Measurements from ENCODE around the gene C1S.
"Not testable (repeated sequence)": the region's sequence is repeated elsewhere in the genome, so short reads cannot be mapped to it uniquely, and the experiment has no call there.

C1S gene

GRCh38 chr12:7049445-7049951, 11.0 kb upstream of the C1S start:
- H3K9ac ChIP-seq (ENCODE audit: low read depth, low read length); H3K4me1 ChIP-seq (ENCODE audit: control insufficient read depth, insufficient read depth, low read length); H3K36me3 ChIP-seq (ENCODE audit: control insufficient read depth, insufficient read depth, low read length); H3K4me3 ChIP-seq (ENCODE audit: low read depth, low read length); H3K27me3 ChIP-seq (ENCODE audit: control insufficient read depth, insufficient read depth, low read length); H3K9me3 ChIP-seq (ENCODE audit: control insufficient read depth, insufficient read depth, low read length): not testable (repeated sequence)

GRCh38 chr12:7049973-7050372, 10.5 kb upstream of the C1S start:
- H3K9ac ChIP-seq (ENCODE audit: low read depth, low read length); H3K9me3 ChIP-seq (ENCODE audit: control insufficient read depth, insufficient read depth, low read length); H3K4me1 ChIP-seq (ENCODE audit: control insufficient read depth, insufficient read depth, low read length); H3K4me3 ChIP-seq (ENCODE audit: low read depth, low read length); H3K27me3 ChIP-seq (ENCODE audit: control insufficient read depth, insufficient read depth, low read length); H3K36me3 ChIP-seq (ENCODE audit: control insufficient read depth, insufficient read depth, low read length): not testable (repeated sequence)

DNA sequence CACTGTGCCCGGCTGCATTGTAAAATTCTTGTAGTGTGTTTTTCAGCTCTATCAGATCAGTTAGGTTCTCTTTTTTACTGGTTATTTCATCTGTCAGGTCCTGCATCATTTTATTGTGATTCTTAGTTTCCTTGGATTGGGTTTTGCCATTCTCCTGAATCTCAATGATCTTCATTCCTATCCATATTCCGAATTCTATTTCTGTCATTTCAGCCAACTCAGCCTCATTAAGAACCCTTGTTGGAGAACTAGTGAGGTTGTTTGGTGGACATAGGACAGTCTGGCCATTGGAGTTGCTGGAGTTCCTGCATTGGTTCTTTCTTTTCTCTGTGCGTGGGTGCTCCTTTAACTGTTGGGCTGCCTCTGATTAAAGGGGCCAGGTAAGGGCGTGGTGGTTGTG, 5.6 kb upstream of the C1S start:
- Histone ChIP-seq H3K36me3 (ENCODE audit: control insufficient read depth, insufficient read depth, low read length) (no peaks in the 10 kb centered on the region), H3K9me3 (ENCODE audit: control insufficient read depth, insufficient read depth, low read length) (no peaks in the 10 kb centered on the region), H3K4me1 (ENCODE audit: control insufficient read depth, insufficient read depth, low read length) (no peaks in the 10 kb centered on the region), H3K4me3 (ENCODE audit: low read depth, low read length) (no peak overlapping the region), H3K27me3 (ENCODE audit: control insufficient read depth, insufficient read depth, low read length) (no peaks in the 10 kb centered on the region), H3K9ac (ENCODE audit: low read depth, low read length) (no peak overlapping the region)

DNA sequence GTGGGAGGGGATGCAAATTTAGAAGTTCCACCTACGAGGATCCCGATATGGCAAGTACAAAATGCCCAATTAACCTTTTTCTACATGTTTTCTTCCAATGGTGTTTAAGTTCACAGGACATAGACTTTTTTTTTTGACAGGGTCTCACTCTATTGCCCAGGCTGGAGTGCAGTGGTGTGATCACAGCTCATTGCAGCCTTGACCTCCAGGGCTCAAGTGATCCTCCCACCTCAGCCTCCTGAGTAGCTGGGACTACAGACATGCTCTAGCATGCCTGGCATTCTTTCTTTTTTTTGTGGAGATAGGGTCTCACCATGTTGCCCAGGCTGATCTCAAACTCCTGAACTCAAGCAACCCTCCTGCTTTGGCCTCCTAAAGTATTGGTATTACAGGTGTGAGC, 4.8 kb upstream of the C1S start:
- not testable (repeated sequence) for H3K4me1 ChIP-seq (ENCODE audit: control insufficient read depth, insufficient read depth, low read length); H3K27me3 ChIP-seq (ENCODE audit: control insufficient read depth, insufficient read depth, low read length); H3K36me3 ChIP-seq (ENCODE audit: control insufficient read depth, insufficient read depth, low read length); H3K9ac ChIP-seq (ENCODE audit: low read depth, low read length); H3K9me3 ChIP-seq (ENCODE audit: control insufficient read depth, insufficient read depth, low read length); H3K4me3 ChIP-seq (ENCODE audit: low read depth, low read length)

GRCh38 chr12:7058163-7058845, 2.2 kb upstream of the C1S start:
- peaks cover 14% of the 10 kb centered on the region for H3K4me1 ChIP-seq (ENCODE audit: control insufficient read depth, insufficient read depth, low read length)
- no peaks in the 10 kb centered on the region for H3K27me3 ChIP-seq (ENCODE audit: control insufficient read depth, insufficient read depth, low read length)
- no peaks in the 10 kb centered on the region for H3K36me3 ChIP-seq (ENCODE audit: control insufficient read depth, insufficient read depth, low read length)
- H3K9ac ChIP-seq (ENCODE audit: low read depth, low read length) = no peak overlapping the region
- H3K4me3 ChIP-seq (ENCODE audit: low read depth, low read length) = no peak overlapping the region
- H3K9me3 ChIP-seq (ENCODE audit: control insufficient read depth, insufficient read depth, low read length) = no peaks in the 10 kb centered on the region

- Histone ChIP-seq H3K9me3 (ENCODE audit: control insufficient read depth, insufficient read depth, low read length) (no peaks in the 10 kb centered on the region), H3K4me3 (ENCODE audit: low read depth, low read length) (no peak overlapping the region), H3K9ac (ENCODE audit: low read depth, low read length) (no peak overlapping the region), H3K27me3 (ENCODE audit: control insufficient read depth, insufficient read depth, low read length) (no peaks in the 10 kb centered on the region), H3K4me1 (ENCODE audit: control insufficient read depth, insufficient read depth, low read length) (peaks cover 14% of the 10 kb centered on the region), H3K36me3 (ENCODE audit: control insufficient read depth, insufficient read depth, low read length) (no peaks in the 10 kb centered on the region)
Observed at GRCh38 chr12:7058850-7059395, 1.6 kb upstream of the C1S start.

DNA sequence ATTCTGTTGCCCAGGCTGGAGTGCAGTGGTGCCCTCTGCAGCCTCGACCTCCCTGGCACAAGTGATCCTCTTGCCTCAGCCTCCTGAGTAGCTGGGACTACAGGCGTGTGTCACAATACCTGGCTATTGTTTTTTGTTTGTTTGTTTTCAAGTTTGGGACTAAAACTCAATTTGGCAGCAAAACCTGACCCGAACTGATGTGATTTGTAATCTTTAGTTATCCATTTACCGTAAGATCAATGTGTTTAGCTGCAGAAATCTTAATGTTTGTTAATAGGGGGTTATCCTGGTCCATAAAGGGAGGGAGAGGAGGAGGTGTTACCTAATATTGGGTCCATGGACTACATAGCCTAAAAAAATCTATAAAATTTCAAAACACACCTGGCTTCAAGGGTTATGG, 738 bp upstream of the C1S start:
- Histone ChIP-seq H3K4me1 (ENCODE audit: control insufficient read depth, insufficient read depth, low read length) (peaks cover 14% of the 10 kb centered on the region), H3K9me3 (ENCODE audit: control insufficient read depth, insufficient read depth, low read length) (no peaks in the 10 kb centered on the region), H3K4me3 (ENCODE audit: low read depth, low read length) (no peak overlapping the region), H3K27me3 (ENCODE audit: control insufficient read depth, insufficient read depth, low read length) (no peaks in the 10 kb centered on the region), H3K36me3 (ENCODE audit: control insufficient read depth, insufficient read depth, low read length) (no peaks in the 10 kb centered on the region), H3K9ac (ENCODE audit: low read depth, low read length) (no peak overlapping the region)

GRCh38 chr12:7061138-7061537, 620 bp downstream of the C1S start:
- H3K27me3 ChIP-seq (ENCODE audit: control insufficient read depth, insufficient read depth, low read length) = no peaks in the 10 kb centered on the region
- H3K4me3 ChIP-seq (ENCODE audit: low read depth, low read length) = peak overlapping the region; percentile 7
- peaks cover 14% of the 10 kb centered on the region for H3K4me1 ChIP-seq (ENCODE audit: control insufficient read depth, insufficient read depth, low read length)
- no peaks in the 10 kb centered on the region for H3K36me3 ChIP-seq (ENCODE audit: control insufficient read depth, insufficient read depth, low read length)
- no peak overlapping the region for H3K9ac ChIP-seq (ENCODE audit: low read depth, low read length)
- H3K9me3 ChIP-seq (ENCODE audit: control insufficient read depth, insufficient read depth, low read length) = no peaks in the 10 kb centered on the region

- no peak overlapping the region for H3K9ac ChIP-seq (ENCODE audit: low read depth, low read length)
- no peaks in the 10 kb centered on the region for H3K36me3 ChIP-seq (ENCODE audit: control insufficient read depth, insufficient read depth, low read length)
- no peaks in the 10 kb centered on the region for H3K27me3 ChIP-seq (ENCODE audit: control insufficient read depth, insufficient read depth, low read length)
- no peak overlapping the region for H3K4me3 ChIP-seq (ENCODE audit: low read depth, low read length)
- no peaks in the 10 kb centered on the region for H3K9me3 ChIP-seq (ENCODE audit: control insufficient read depth, insufficient read depth, low read length)
- peaks cover 14% of the 10 kb centered on the region for H3K4me1 ChIP-seq (ENCODE audit: control insufficient read depth, insufficient read depth, low read length)
Observed at GRCh38 chr12:7061596-7061995, 1.1 kb downstream of the C1S start.

- peaks cover 14% of the 10 kb centered on the region for H3K4me1 ChIP-seq (ENCODE audit: control insufficient read depth, insufficient read depth, low read length)
- H3K9me3 ChIP-seq (ENCODE audit: control insufficient read depth, insufficient read depth, low read length) = no peaks in the 10 kb centered on the region
- no peaks in the 10 kb centered on the region for H3K36me3 ChIP-seq (ENCODE audit: control insufficient read depth, insufficient read depth, low read length)
- no peaks in the 10 kb centered on the region for H3K27me3 ChIP-seq (ENCODE audit: control insufficient read depth, insufficient read depth, low read length)
- H3K9ac ChIP-seq (ENCODE audit: low read depth, low read length) = no peak overlapping the region
- no peak overlapping the region for H3K4me3 ChIP-seq (ENCODE audit: low read depth, low read length)
Observed at GRCh38 chr12:7064516-7064915, 4.0 kb downstream of the C1S start.

DNA sequence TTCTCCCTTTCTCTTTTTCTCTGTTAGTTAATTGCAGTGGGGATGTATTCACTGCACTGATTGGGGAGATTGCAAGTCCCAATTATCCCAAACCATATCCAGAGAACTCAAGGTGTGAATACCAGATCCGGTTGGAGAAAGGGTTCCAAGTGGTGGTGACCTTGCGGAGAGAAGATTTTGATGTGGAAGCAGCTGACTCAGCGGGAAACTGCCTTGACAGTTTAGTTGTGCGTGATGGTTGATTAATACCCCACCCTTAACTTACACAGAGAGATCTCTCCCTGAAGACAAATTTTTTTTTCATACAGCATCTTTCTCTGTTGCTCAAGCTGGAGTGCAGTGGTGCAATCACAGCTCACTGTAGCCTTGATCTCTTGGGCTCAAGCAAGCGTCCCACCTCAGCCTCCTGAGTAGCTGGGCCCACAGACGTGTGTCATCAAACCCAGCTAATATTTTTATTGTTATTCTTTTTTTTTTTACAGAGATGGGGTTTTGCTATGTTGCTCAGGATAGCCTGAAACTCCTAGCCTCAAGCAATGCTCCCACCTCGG, 4.6 kb downstream of the C1S start:
- Histone ChIP-seq H3K36me3 (ENCODE audit: control insufficient read depth, insufficient read depth, low read length) (no peaks in the 10 kb centered on the region), H3K9ac (ENCODE audit: low read depth, low read length) (no peak overlapping the region), H3K27me3 (ENCODE audit: control insufficient read depth, insufficient read depth, low read length) (no peaks in the 10 kb centered on the region)

GRCh38 chr12:7066596-7066995, 6.1 kb downstream of the C1S start:
- no peaks in the 10 kb centered on the region for H3K27me3 ChIP-seq (ENCODE audit: control insufficient read depth, insufficient read depth, low read length)
- no peak overlapping the region for H3K9ac ChIP-seq (ENCODE audit: low read depth, low read length)
- no peaks in the 10 kb centered on the region for H3K9me3 ChIP-seq (ENCODE audit: control insufficient read depth, insufficient read depth, low read length)
- no peaks in the 10 kb centered on the region for H3K4me1 ChIP-seq (ENCODE audit: control insufficient read depth, insufficient read depth, low read length)
- H3K4me3 ChIP-seq (ENCODE audit: low read depth, low read length) = no peak overlapping the region
- H3K36me3 ChIP-seq (ENCODE audit: control insufficient read depth, insufficient read depth, low read length) = no peaks in the 10 kb centered on the region

More for the DNA sequence above, 4.6 kb downstream of the C1S start:
- no peaks in the 10 kb centered on the region for H3K9me3 ChIP-seq (ENCODE audit: control insufficient read depth, insufficient read depth, low read length)
- peaks cover 13% of the 10 kb centered on the region for H3K4me1 ChIP-seq (ENCODE audit: control insufficient read depth, insufficient read depth, low read length)
- no peak overlapping the region for H3K4me3 ChIP-seq (ENCODE audit: low read depth, low read length)
